Mucosa of rectum (tissue), 2 donors: Measurements from ENCODE around the gene FBXW5.

Experiments
- H3K27ac ChIP-seq, 2 donors: one replicate each; pipeline ENCODE4 v1.7.0; 2013; ENCODE audit warnings: inconsistent platforms in 2 of 2, low read depth in 2 of 2, low read length in 2 of 2
- H3K27me3 ChIP-seq, 2 donors: one replicate each; pipeline ENCODE4 v1.7.0; 2013; ENCODE audit warnings: low read length in 2 of 2; ENCODE audit not compliant: control insufficient read depth in 2 of 2, insufficient read depth in 2 of 2
- H3K36me3 ChIP-seq, 2 donors: one replicate each; pipeline ENCODE4 v1.7.0; 2013; ENCODE audit warnings: low read length in 2 of 2; ENCODE audit not compliant: control insufficient read depth in 2 of 2, insufficient read depth in 2 of 2
- H3K4me1 ChIP-seq, 2 donors: one replicate each; pipeline ENCODE4 v1.7.0; 2013; ENCODE audit warnings: low read length in 2 of 2, mild to moderate bottlenecking in 1 of 2; ENCODE audit not compliant: control insufficient read depth in 2 of 2, insufficient read depth in 2 of 2
- H3K4me3 ChIP-seq, 2 donors: one replicate each; pipeline ENCODE4 v1.7.0; 2013; ENCODE audit warnings: low read length in 2 of 2
- H3K9ac ChIP-seq, 2 donors: one replicate each; pipeline ENCODE4 v1.7.0; 2013; ENCODE audit warnings: low read length in 2 of 2, low read depth in 1 of 2, mild to moderate bottlenecking in 1 of 2
- H3K9me3 ChIP-seq, 2 donors: one replicate each; pipeline ENCODE4 v1.7.0; 2013; ENCODE audit warnings: low read length in 2 of 2; ENCODE audit not compliant: control insufficient read depth in 2 of 2
- donor health status: healthy.
- donor health status: Normal muscosa, but diverticular disease.

The FBXW5 gene

DNA sequence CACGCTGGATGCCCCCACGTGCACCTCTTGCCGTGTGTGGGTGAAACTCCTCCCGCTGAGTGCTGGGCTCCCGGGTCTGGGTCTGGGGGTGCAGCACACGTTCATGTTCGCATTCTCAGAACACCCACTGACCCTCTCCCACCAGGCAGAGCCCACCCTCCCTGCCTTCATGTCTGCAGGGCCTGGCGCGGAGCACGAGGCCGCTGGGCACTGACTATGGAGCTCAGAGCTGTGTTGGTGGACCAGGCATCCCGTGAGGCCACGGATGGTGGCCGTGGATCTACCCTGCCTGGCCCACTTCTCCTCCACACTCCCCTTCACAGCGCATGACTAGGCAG, 16.4 kb upstream of the FBXW5 start:
- Histone ChIP-seq H3K4me1 (peaks cover 8 to 10% of the 10 kb centered on the region in 2 donors), H3K9ac (no peak overlapping the region), H3K9me3 (no peaks in the 10 kb centered on the region), H3K36me3 (no peaks in the 10 kb centered on the region), H3K4me3 (no peak overlapping the region), H3K27me3 (no peaks in the 10 kb centered on the region), H3K27ac (no peak overlapping the region)

DNA sequence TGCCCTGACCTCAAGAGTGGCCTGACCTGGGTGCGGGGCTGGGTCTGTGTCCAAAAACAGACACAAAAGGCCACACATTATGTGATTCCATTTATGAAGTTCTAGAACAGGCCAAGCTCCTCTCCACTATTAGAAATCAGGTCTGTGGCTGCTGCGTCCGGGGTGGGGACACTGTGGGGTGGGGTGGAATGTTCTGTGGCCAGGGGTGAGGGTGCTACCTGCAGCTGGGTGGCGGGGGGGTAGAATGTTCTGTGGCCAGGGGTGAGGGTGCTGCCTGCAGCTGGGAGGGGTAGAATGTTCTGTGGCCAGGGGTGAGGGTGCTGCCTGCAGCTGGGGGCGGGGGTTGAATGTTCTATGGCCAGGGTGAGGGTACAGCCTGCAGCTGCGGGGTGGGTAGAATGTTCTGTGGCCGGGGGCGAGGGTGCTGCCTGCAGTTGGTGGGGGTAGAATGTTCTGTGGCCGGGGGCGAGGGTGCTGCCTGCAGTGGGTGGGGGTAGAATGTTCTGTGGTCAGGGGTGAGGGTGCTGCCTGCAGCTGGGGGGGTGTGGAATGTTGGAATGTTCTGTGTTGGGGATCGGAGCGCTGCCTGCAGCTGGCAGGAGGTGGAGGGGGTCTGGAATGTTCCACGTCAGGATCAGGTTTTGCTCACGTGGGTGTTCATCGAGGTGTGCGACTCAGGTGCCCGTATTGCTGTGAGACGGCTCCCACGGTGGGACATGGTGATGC, 15.8 kb upstream of the FBXW5 start:
- no peak overlapping the region for H3K27ac ChIP-seq
- peaks cover 8 to 10% of the 10 kb centered on the region in 2 donors for H3K4me1 ChIP-seq

DNA sequence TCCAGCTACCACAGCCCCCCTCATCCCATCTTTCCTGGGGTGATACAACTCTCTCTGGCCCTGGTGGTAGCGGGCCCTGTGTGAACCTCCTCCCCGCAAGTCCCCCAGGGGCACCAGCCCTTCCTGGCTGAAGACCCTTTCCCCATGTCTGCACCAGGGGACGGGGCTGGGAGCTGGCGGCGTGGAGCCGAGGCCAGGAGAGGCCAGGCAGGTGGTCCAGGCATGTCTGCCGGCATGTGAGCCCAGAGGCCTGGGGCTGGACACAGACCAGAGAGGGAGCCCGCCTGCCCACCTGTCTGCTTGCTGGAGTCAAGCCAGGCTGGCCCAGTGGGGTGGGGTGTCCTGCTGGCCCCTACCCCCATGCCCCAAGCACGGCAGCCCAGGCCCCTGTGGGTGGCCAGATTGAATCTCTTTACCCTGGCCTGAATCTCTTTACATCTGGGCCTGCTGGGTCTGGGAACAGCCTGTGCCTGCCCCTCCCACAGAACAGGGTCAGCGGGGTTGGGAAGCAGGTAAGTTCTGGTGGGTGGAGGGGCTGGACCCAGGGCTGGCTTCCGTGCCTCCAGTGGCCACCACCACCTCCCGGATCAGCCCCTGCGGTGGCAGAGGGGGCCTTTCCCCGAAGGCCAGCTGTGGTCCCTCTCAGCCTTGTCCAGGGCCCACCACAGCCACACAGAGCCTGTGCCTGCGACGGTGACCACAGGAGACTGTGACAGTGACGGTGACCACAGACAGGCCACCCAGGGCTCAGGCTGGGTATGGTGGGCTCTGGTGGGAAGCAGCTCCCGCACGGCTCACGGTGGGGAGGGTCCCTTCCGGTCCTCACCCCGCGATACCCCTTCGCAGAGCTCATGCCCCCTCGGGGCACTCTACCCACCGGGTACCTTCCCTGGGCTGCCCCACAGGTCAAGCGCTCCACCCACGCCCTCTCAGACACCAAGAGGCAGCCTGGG, 14.6 kb upstream of the FBXW5 start:
- Histone ChIP-seq H3K36me3 (no peaks in the 10 kb centered on the region), H3K4me3 (no peak overlapping the region), H3K27me3 (no peaks in the 10 kb centered on the region), H3K9me3 (no peaks in the 10 kb centered on the region), H3K4me1 (peaks cover 3% of the 10 kb centered on the region in 2 donors), H3K9ac (no peak overlapping the region), H3K27ac (no peak overlapping the region)

More for the DNA sequence above, 15.8 kb upstream of the FBXW5 start:
- no peak overlapping the region for H3K9ac ChIP-seq
- H3K4me3 ChIP-seq, result no peak overlapping the region
- H3K9me3 ChIP-seq, result no peaks in the 10 kb centered on the region
- H3K36me3 ChIP-seq, result no peaks in the 10 kb centered on the region
- no peaks in the 10 kb centered on the region for H3K27me3 ChIP-seq

DNA sequence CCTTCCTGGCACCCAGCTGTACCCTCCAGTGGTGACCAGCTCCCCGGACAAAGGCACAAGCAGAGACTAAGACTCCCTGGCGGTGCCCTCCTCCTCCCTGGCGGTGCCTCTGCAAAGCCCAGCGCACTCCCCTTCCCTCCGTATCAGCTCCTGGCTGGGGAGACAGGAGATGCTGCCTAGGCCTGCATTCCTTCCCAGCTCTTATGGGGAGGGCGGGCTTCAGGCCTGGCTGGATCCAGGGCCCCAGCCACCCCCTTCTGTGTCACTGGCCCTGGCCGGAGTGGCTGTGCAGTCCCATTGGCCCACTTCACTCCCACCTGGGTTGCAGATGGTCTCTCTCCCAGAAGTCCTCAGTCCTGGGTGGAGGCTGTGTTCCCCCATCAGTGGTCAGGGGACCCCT, 13.9 kb upstream of the FBXW5 start:
- Histone ChIP-seq H3K9ac (no peak overlapping the region), H3K4me1 (no peaks in the 10 kb centered on the region), H3K4me3 (no peak overlapping the region), H3K9me3 (no peaks in the 10 kb centered on the region), H3K27ac (no peak overlapping the region), H3K36me3 (no peaks in the 10 kb centered on the region), H3K27me3 (no peaks in the 10 kb centered on the region)

DNA sequence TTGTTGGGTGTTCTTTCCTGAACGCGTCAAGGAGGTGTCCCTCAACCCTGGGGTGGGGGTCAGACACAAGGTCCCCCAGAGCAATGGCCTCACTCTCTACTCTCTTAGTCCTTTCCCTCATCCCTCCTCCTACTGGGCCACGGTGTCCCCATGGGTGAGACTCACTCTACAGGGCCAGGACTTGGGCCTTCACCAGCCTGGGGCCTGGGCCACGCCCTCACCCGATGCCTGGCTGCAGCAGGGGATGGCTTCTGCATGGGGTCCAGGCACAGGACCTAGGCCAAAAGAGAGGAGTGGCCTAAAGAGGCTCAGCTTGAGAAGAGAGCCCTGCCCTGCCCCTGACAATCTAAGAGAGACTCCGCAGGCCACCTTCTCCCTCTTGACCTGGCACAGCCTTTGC, 13.4 kb upstream of the FBXW5 start:
- Histone ChIP-seq H3K4me1 (no peaks in the 10 kb centered on the region), H3K4me3 (no peak overlapping the region), H3K27ac (no peak overlapping the region), H3K36me3 (no peaks in the 10 kb centered on the region), H3K27me3 (no peaks in the 10 kb centered on the region), H3K9me3 (no peaks in the 10 kb centered on the region), H3K9ac (no peak overlapping the region)

GRCh38 chr9:136957461-136957860, 12.9 kb upstream of the FBXW5 start:
- Histone ChIP-seq H3K4me1 (no peaks in the 10 kb centered on the region), H3K9ac (no peak overlapping the region), H3K4me3 (no peak overlapping the region), H3K9me3 (no peaks in the 10 kb centered on the region), H3K27me3 (no peaks in the 10 kb centered on the region), H3K36me3 (no peaks in the 10 kb centered on the region), H3K27ac (no peak overlapping the region)

DNA sequence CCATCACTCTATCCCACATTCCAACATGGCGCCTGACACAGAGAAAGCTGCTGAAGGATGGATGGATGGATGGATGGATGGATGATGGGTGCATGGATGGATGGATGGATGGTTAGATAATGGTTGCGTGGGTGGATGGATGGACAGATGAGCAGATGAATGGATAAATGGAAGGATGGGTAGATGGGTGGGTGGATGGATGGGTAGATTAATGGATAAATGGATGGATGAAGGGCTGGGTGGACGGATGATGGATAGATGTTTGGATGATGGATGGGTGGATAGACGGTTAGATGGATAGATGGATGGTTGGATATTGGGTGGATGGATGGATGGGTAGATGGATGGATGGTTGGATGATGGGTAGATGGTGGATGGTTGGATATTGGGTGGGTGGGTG, 12.1 kb upstream of the FBXW5 start:
- no peak overlapping the region for H3K9ac ChIP-seq
- H3K4me1 ChIP-seq, result no peaks in the 10 kb centered on the region
- H3K27me3 ChIP-seq, result no peaks in the 10 kb centered on the region
- no peak overlapping the region for H3K4me3 ChIP-seq
- no peaks in the 10 kb centered on the region for H3K9me3 ChIP-seq
- H3K36me3 ChIP-seq, result no peaks in the 10 kb centered on the region
- no peak overlapping the region for H3K27ac ChIP-seq

GRCh38 chr9:136955943-136956335, 11.4 kb upstream of the FBXW5 start:
- Histone ChIP-seq H3K4me1 (no peaks in the 10 kb centered on the region), H3K36me3 (no peaks in the 10 kb centered on the region), H3K27me3 (no peaks in the 10 kb centered on the region), H3K4me3 (no peak overlapping the region), H3K9ac (no peak overlapping the region), H3K27ac (no peak overlapping the region), H3K9me3 (no peaks in the 10 kb centered on the region)

GRCh38 chr9:136955202-136955942, 10.8 kb upstream of the FBXW5 start:
- Histone ChIP-seq H3K9me3 (no peaks in the 10 kb centered on the region), H3K36me3 (no peaks in the 10 kb centered on the region), H3K4me1 (peaks cover 4% of the 10 kb centered on the region in 2 donors), H3K4me3 (no peak overlapping the region), H3K27ac (no peak overlapping the region), H3K27me3 (no peaks in the 10 kb centered on the region), H3K9ac (no peak overlapping the region)
